CD4-positive, alpha-beta T cell treated with Interleukin-6 at 100 ng/mL for 8 hours (primary cell): ENCODE results near the gene STOML2.

Experiments
- DNase-seq: peaks from one replicate; pipeline ENCODE4 v3.0.0-alpha.2; 2020; ENCODE audit warnings: mixed read lengths, low spot score

Gene STOML2

GRCh38 chr9:35072461-35073278 lies 30.3 kb downstream of the STOML2 start, which contains the start of gene VCP:
VCP (minus strand) TSS chr9:35072625; CDS start chr9:35072353, 272 bp downstream.
- DNase-seq, result peak; percentile 99

DNA sequence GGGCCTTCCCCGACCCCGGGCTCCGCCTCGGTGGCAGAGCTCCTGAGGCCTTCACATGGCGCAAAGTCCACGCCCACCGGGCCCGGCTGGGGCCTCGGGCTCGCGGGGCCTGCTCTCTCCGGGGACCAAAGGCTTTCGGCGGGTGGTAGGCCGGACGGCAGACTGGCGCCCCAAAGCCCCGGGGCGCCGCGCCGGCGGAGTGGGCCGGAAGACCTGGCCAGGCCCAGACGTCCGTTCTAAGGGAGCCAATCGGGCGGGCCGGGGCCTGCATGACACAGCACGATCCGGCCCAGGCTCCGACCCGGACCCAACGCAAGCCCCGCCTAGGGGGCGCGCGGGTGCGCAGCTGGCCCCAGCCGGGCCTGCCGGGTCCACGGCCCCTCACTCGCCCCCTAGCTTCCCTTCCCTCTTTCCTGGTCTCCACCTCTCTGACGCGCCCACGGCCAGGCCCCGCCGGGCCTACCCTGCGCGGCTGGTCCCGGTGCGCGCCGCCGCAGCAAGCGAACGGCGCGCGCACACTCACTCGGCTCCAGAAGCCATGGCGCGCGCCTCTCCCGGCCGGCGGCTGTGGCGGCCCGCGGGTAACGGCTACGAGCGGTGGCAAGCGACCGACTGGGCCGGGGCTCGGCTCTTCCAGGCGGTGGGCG lies 31.0 kb downstream of the STOML2 start:
- DNase-seq, result peak; percentile 61

DNA sequence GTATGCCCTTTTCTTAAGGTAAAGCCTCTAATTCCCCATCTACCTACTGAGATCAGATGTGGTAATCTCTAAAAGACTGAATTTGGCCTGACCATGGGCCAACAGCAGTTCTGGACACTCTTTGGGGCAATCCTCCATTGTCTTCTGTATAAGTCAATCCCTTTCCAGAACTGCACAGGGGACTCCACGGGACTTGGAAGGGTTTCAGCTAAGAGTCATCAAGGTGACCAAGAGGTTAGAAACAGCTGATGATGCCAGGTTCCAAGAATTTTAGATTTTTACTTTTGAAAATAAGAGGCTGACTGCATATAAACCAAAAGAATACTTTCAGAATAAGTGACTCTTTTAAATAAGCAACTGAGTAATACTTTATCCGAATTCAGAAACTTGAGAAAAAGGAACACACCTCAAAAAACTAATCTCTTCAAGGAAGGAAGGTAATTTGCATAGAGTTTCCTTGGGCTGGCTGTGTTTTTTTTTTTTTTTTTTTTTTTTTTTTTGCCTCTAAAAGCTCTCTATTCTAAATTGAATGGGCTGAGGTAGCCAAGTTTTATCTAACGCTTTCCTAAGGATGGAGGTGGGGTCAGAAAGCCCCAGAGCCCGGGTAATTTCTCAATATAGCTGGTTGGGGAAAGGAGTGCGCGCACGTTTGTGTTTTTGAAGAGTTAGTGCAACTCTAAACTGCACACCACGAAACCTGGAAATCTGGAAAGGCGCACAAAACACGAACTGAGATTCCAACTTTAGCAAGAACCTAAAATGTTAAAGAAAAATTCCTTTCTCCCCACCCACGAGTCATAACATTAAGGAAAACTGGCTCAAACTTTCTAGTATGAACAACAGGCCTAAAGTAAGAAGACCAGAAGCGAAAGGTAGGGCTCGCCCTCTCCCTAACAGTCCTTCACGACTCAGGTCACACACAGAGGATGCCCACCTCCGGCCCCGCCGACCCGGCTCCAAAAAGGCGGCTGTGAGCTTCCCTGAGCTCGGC lies 31.8 kb downstream of the STOML2 start:
- DNase-seq, result no peak

DNA sequence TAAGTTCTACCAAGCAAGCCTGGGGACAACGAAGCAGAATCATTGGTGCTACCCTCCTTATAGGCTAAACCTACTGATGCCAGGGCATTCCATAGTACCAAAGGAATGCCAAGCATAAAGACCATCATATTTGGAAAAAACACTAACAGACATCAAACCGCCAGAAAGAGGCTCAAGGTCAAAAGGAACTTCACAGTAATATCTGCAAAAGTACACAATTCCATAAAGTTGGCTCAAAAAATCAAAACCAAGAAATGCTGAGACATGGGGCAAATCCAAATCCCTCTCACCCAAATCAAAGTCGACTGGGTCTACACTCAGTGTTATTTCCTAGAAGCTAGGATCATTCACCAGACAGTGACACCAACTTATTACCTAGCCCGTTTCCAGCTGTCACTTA lies 33.9 kb downstream of the STOML2 start:
- no peak for DNase-seq

- no peak for DNase-seq
Measured at GRCh38 chr9:35067056-35067455, 35.9 kb downstream of the STOML2 start.

GRCh38 chr9:35060548-35061207 lies 42.3 kb downstream of the STOML2 start:
- DNase-seq, result no peak

GRCh38 chr9:35059438-35059837 lies 43.5 kb downstream of the STOML2 start:
- DNase-seq, result no peak

GRCh38 chr9:35057271-35057620 lies 45.7 kb downstream of the STOML2 start:
- no peak for DNase-seq

DNA sequence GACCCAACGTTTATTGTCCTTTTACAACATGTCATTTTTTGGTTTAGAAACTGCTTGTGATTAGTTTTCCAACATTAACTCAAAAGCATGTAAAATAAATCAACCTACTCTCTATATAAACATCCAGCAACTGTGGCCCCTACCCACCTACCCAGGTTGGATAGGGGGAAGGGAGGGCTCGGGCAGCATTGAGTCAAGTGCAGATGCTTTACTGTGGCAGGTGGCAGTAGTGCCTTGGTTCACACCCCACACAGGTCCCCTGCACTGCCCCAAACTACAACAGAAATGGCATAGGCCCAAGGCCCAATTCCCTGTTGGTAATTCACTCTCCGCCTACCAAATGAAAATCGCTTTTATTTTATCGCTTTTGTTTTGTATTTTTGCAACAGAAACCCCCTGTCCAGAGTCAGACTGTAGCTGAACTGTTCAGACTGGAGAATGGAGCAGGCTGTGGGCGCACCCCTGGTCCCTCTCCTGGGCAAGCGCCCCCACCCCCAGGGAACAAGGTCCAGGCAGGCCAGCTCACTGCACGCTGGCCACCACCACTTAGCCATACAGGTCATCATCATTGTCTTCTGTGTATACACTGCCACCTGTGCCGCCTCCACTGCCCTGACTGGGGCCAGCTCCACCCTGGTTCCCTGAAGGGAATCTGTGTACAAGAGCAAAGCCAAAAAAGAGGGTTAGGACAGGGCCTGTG lies 46.2 kb downstream of the STOML2 start:
- no peak for DNase-seq

- DNase-seq, result no peak
Measured at GRCh38 chr9:35054871-35055644, 47.9 kb downstream of the STOML2 start.

- DNase-seq, result no peak
Measured at GRCh38 chr9:35054185-35054835, 48.6 kb downstream of the STOML2 start.

DNA sequence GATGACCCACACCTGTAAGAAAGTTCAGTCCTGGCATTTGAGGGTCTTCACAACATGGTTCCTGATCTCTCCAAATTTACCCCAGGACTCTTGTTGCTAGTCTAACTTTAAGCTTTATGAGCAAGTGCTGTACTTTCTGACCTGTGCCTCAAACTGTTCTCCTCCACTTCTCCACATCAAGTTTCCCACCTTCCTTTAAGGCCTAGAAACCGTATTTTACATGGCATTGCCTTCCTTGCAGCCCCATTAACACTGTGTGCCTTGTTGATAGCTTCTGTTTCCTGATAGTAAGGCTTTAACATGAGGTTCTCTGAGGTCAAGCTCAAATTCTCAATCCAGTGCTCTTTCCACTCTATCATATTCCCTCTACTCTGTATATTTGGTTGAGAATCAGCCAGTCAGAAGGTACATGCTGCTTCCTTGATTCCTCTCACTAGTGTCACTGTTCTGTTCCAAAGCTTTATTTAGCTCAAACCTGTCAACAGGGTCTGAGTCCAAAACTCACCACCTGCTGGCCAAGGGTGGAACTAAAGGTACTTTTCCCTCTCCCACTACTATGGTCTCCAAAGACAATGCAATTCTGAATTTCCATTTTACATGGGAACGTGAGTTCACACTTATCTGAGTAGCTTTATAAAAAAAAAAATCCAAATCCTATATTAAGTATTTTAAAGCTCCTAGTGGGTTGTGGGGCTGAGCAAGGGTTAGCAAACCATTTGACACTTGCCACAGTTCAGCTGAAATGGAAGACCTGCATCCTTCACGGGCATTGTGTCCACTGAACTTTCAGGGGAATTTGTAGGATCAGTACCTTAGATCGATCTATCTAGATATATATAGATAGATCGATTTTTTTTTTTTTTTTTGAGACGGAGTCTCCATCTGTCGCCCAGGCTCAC lies 51.6 kb downstream of the STOML2 start:
- peak; percentile 24 for DNase-seq
